ENCODE measurements around the gene EXOC6B. TPM values are rescaled to one million over a fixed set of nuclear protein-coding genes. Genes with fewer than 3 reads are reported as not detected.

EXOC6B gene
- total and polyA plus RNA-seq, 9 of the 15 experiments (the other 6 are each of a cell fraction or from before 2014, with no cell fraction given): 0.28 to 4.2 (median 2.0) TPM

GRCh38 chr2:72871880-72872279, 46.0 kb upstream of the EXOC6B start:
- FAIRE-seq (no peak), DNase-seq (ENCODE audit: extremely low read depth in 1 of 4, low spot score in 3 of 4) (no peak), ATAC-seq (no peak)
- Histone ChIP-seq H3K9me3 (replicated peaks; ENCODE audit: control insufficient read depth, insufficient read depth, low read depth, low read length) (no peaks in the 10 kb centered on the region), H3K27me3 (ENCODE audit: control insufficient read depth in 2 of 2, insufficient read depth in 2 of 2, low read length in 2 of 2) (no peaks in the 10 kb centered on the region), H3K79me2 (ENCODE audit: control insufficient read depth, insufficient read depth, low read length) (no peaks in the 10 kb centered on the region), H3K4me1 (replicated peaks in 1 of 2; ENCODE audit: control insufficient read depth in 2 of 2, insufficient read depth in 2 of 2, low read length in 2 of 2) (no peaks in the 10 kb centered on the region), H2AFZ (ENCODE audit: low read depth, low read length) (no peak overlapping the region), H3K36me3 (ENCODE audit: control insufficient read depth, insufficient read depth, low read length) (no peaks in the 10 kb centered on the region), H4K20me1 (replicated peaks; ENCODE audit: control insufficient read depth, insufficient read depth, low read length) (no peaks in the 10 kb centered on the region), H3K4me3 (no peak overlapping the region), H3K27ac (ENCODE audit: extremely low read depth, low read depth, low read length) (no peak overlapping the region), H3K9me1 (ENCODE audit: control insufficient read depth, insufficient read depth, low read length) (no peaks in the 10 kb centered on the region), H3K4me2 (ENCODE audit: insufficient read depth, low read length) (no peak overlapping the region), H3K9ac (ENCODE audit: insufficient read depth in 1 of 2, low read depth in 2 of 2, low read length in 2 of 2) (no peak overlapping the region)
- in situ Hi-C loops (cut with MboI) (no loop called here), intact Hi-C loops (cut with micrococcal nuclease) (no loop called here)
- no TSS peak for BruUV-seq (replicated peaks)
- POLR2A ChIA-PET: no interaction called here
- TF ChIP-seq SREBF1 (IDR thresholded peaks at IDR 0.05; ENCODE audit: borderline replicate concordance, low read depth, low read length) (no peak), THAP7 (CRISPR knock-in tag; IDR thresholded peaks at IDR 0.05) (no peak), ZNF436 (CRISPR knock-in tag; IDR thresholded peaks at IDR 0.05) (no peak), MCM3 (IDR thresholded peaks at IDR 0.05) (no peak), KLF13 (tag; IDR thresholded peaks at IDR 0.05; ENCODE audit: borderline replicate concordance, low read depth) (no peak), OTX1 (CRISPR knock-in tag; IDR thresholded peaks at IDR 0.05) (no peak), JUND (IDR thresholded peaks at IDR 0.05; ENCODE audit: borderline replicate concordance, low read depth, low read length) (no peak), JUND (tag; IDR thresholded peaks at IDR 0.05; ENCODE audit: borderline replicate concordance, low read depth, low read length) (no peak), DDX20 (tag; IDR thresholded peaks at IDR 0.05; ENCODE audit: low read depth) (no peak), ZNF507 (tag; conservative IDR thresholded peaks at IDR 0.05) (no peak), ZBTB1 (CRISPR knock-in tag; IDR thresholded peaks at IDR 0.05; ENCODE audit: borderline replicate concordance, low read depth) (no peak), SMARCB1 (IDR thresholded peaks at IDR 0.05; ENCODE audit: insufficient read length, low read depth) (no peak), SRF (CRISPR knock-in tag; IDR thresholded peaks at IDR 0.05) (no peak), BRD4 (IDR thresholded peaks at IDR 0.05) (no peak), TCF7L2 (IDR thresholded peaks at IDR 0.05; ENCODE audit: low read depth, low read length) (no peak), ESRRB (CRISPR knock-in tag; IDR thresholded peaks at IDR 0.05; ENCODE audit: borderline replicate concordance) (no peak), ARID3B (CRISPR knock-in tag; IDR thresholded peaks at IDR 0.05; ENCODE audit: borderline replicate concordance) (no peak), BACH1 (tag; IDR thresholded peaks at IDR 0.05) (no peak), ZNF232 (CRISPR knock-in tag; IDR thresholded peaks at IDR 0.05) (no peak)
- TF ChIP-seq, protein P1, sequence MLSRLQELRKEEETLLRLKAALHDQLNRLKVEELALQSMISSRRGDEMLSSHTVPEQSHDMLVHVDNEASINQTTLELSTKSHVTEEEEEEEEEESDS (CRISPR knock-in tag; IDR thresholded peaks at IDR 0.05): no peak
- CTCF ChIA-PET (ENCODE audit: low intra/inter-chr PET ratio): no interaction called here

Measured in K562 (cell line).